Thoracic aorta (tissue), 2 donors: Measurements from ENCODE around the gene NAT9. TPM values are rescaled to one million over a fixed set of nuclear protein-coding genes. Genes with fewer than 3 reads are reported as not detected.

Experiments used
- ATAC-seq: fragments of 150-250 bp; one replicate; pipeline ENCODE4 v1.8.0; 2017; ENCODE audit warnings: low read depth; ENCODE audit not compliant: insufficient number of reproducible peaks, low FRiP score
- DNase-seq: peaks from one replicate; pipeline ENCODE4 v3.0.0-alpha.2; 2020; ENCODE audit warnings: low spot score
- H3K27ac ChIP-seq, 2 donors: fragments of 200-600 bp; sonication (generic); 1 replicate in 1 of 2; 2 replicates in 1 of 2; pipeline ENCODE4 v1.5.1; 2016; ENCODE audit warnings: mild to moderate bottlenecking in 2 of 2, moderate library complexity in 2 of 2
- H3K27me3 ChIP-seq: fragments of 200-600 bp; sonication (generic); replicated peaks from 2 replicates; pipeline ENCODE4 v1.6.0; 2016; ENCODE audit warnings: mild to moderate bottlenecking; ENCODE audit not compliant: insufficient read depth
- H3K36me3 ChIP-seq: fragments of 200-600 bp; sonication (generic); one replicate; pipeline ENCODE4 v1.5.1; 2016
- H3K4me1 ChIP-seq, 2 donors: fragments of 200-600 bp; sonication (generic); 1 replicate in 1 of 2; 2 replicates in 1 of 2; pipeline versions ENCODE4 v1.5.1 to v1.6.0; 2016; ENCODE audit warnings: low read depth in 2 of 2, mild to moderate bottlenecking in 1 of 2; ENCODE audit not compliant: control insufficient read depth in 1 of 2
- H3K4me3 ChIP-seq: fragments of 200-600 bp; sonication (generic); 2 replicates; pipeline ENCODE4 v1.5.1; 2016; ENCODE audit warnings: mild to moderate bottlenecking
- H3K9me3 ChIP-seq: fragments of 200-600 bp; sonication (generic); 2 replicates; pipeline ENCODE4 v1.5.1; 2016
- total RNA-seq, 2 donors: library from RNA; depleted of rRNA; stranded (reverse); fragments of >200 nt; gene quantifications; one replicate each; pipeline versions ENCODE4 v1.1.0 to v1.2.3, GENCODE V29; 2016
- TF ChIP-seq, protein P1 (sequence below): fragments of 200-600 bp; sonication (generic); IDR thresholded peaks from one replicate; pipeline ENCODE4 v1.5.1; 2019; ENCODE audit warnings: antibody characterized with exemption

The NAT9 gene
- total RNA-seq, 2 donors from 2014 or later: 37.1 to 39.4 TPM

DNA sequence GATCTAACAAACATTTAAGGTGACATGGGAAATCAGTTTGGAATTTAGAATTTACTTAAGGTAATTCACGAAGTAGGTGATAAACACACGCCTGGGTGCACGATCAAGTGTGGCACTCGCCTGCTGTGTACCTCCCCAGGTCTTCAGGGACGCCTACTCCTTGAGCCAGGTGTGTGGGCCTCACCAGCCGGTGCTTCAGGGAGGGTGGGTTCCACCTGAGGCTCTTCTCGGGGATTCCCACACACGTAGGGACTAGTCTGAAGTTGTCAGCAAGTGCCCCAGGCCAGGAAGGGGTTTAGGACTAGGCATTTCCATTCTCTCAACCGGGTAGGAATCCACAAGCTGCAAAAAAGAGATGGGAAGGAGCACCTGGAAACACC, 9.8 kb upstream of the NAT9 start:
- Histone ChIP-seq H3K4me3 (no peak overlapping the region), H3K36me3 (peaks cover 18% of the 10 kb centered on the region)
- no peak for ATAC-seq

DNA sequence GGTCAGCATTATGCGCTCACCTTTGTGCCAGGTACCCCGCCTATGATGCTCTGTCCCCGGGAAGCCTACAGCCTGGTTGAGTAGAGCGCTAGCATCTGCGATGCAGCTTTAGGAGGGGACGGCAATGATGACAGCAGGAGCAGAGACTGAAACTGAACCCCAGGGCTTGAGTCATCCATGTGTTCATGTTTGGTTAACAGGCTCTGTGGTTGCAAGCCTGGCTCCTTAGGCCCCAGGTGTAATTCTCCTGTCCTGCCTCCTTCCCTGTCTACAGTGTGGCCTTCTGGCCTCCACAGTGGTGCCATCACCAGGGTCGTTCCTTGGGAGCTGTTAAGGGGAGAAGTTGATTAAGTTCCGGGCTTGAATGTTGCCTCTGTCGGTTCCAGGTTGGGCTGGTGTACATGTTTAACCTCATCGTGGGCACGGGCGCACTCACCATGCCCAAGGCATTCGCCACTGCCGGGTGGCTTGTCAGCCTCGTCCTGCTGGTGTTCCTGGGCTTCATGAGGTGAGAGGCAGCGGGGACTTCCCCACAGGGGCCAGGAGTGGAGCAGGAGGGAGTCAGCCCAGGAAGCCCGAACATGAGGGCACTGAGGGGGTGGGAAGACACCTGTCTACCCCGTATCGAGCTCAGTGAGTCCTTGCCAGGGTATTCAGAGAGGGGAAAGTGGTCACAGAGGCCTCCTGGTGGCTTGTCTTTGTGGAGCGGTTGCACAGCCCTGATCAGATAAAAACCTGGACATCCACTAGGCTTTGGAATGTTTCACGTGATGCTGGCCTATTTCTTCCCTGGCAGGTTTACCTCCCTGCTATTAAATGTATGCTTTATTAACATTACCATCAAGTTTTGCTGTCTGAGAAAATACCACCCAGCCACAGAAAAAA, 9.2 kb upstream of the NAT9 start:
- no peaks in the 10 kb centered on the region for H3K4me1 ChIP-seq
- TF ChIP-seq, protein P1, sequence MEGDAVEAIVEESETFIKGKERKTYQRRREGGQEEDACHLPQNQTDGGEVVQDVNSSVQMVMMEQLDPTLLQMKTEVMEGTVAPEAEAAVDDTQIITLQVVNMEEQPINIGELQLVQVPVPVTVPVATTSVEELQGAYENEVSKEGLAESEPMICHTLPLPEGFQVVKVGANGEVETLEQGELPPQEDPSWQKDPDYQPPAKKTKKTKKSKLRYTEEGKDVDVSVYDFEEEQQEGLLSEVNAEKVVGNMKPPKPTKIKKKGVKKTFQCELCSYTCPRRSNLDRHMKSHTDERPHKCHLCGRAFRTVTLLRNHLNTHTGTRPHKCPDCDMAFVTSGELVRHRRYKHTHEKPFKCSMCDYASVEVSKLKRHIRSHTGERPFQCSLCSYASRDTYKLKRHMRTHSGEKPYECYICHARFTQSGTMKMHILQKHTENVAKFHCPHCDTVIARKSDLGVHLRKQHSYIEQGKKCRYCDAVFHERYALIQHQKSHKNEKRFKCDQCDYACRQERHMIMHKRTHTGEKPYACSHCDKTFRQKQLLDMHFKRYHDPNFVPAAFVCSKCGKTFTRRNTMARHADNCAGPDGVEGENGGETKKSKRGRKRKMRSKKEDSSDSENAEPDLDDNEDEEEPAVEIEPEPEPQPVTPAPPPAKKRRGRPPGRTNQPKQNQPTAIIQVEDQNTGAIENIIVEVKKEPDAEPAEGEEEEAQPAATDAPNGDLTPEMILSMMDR: no peak
- H3K27ac ChIP-seq: no peak overlapping the region
- no peak overlapping the region for H3K4me3 ChIP-seq
- H3K27me3 ChIP-seq: no peaks in the 10 kb centered on the region
- peaks cover 12% of the 10 kb centered on the region for H3K36me3 ChIP-seq
- no peaks in the 10 kb centered on the region for H3K9me3 ChIP-seq
- DNase-seq (no peak), ATAC-seq (no peak)

More for the DNA sequence above, 9.8 kb upstream of the NAT9 start:
- no peak for DNase-seq
- H3K27ac ChIP-seq: no peak overlapping the region
- TF ChIP-seq, protein P1: no peak
- no peaks in the 10 kb centered on the region for H3K9me3 ChIP-seq
- no peaks in the 10 kb centered on the region for H3K4me1 ChIP-seq
- H3K27me3 ChIP-seq: no peaks in the 10 kb centered on the region

DNA sequence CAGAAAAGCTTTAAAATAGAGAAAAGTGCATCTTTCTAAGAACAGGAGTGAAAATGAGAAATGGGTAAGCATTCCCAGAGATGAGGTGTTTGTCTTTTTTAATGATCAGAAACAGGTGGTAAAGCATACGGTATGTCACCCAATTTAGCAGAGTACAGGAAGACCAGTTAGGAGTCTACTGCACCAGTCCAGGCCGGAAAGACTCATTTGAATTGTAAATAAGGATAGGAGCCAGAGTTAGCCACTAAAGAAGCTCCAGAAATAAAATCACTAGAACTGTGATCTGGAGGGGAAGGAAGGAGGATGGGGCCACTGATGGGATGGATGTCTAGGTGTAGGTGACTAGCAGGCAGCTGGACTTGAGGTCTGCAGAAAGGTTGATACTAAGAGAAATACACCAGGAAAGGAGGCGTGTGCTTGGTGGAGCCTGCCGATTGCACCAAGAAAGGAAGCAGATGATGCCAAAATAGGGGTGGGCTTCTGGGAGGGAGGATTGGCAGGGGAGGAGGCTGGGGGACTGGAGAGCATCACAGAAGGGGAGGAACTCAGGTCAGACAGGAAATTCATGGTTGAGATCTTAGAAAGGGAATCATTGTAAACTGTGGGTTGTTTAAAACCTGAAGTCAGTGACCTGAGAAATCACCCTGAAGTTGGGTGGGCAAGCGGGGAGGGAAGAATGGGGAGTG, 8.1 kb upstream of the NAT9 start:
- H3K27me3 ChIP-seq: no peaks in the 10 kb centered on the region
- H3K4me3 ChIP-seq: no peak overlapping the region
- no peaks in the 10 kb centered on the region for H3K9me3 ChIP-seq
- H3K27ac ChIP-seq: no peak overlapping the region
- TF ChIP-seq, protein P1: no peak
- H3K4me1 ChIP-seq: no peaks in the 10 kb centered on the region
- DNase-seq: no peak
- ATAC-seq: no peak
- peaks cover 7% of the 10 kb centered on the region for H3K36me3 ChIP-seq

DNA sequence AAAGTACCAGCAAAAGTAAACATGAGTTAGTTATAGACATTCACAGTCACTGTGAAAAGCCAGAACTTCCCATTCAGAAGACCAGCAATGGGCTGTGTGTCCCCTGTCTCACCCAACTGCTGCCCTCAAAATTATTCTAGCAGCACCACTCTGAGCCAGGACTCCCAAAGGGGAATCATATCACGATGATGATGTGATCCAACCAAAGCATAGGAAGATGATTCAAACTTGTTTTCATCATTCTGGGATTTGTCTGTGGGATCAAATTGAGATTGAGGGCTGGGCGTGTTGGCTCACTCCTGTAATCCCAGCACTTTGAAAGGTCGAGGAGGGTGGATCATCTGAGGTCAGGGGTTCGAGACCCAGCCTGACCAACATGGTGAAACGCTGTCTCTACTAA, 6.4 kb upstream of the NAT9 start:
- H3K4me1 ChIP-seq: peaks cover 0 to 4% of the 10 kb centered on the region in 2 donors
- H3K9me3 ChIP-seq: no peaks in the 10 kb centered on the region
- DNase-seq: no peak
- H3K4me3 ChIP-seq: no peak overlapping the region
- no peak overlapping the region for H3K27ac ChIP-seq
- no peak for ATAC-seq
- H3K27me3 ChIP-seq: no peaks in the 10 kb centered on the region
- TF ChIP-seq, protein P1: no peak
- H3K36me3 ChIP-seq: peaks cover 7% of the 10 kb centered on the region

DNA sequence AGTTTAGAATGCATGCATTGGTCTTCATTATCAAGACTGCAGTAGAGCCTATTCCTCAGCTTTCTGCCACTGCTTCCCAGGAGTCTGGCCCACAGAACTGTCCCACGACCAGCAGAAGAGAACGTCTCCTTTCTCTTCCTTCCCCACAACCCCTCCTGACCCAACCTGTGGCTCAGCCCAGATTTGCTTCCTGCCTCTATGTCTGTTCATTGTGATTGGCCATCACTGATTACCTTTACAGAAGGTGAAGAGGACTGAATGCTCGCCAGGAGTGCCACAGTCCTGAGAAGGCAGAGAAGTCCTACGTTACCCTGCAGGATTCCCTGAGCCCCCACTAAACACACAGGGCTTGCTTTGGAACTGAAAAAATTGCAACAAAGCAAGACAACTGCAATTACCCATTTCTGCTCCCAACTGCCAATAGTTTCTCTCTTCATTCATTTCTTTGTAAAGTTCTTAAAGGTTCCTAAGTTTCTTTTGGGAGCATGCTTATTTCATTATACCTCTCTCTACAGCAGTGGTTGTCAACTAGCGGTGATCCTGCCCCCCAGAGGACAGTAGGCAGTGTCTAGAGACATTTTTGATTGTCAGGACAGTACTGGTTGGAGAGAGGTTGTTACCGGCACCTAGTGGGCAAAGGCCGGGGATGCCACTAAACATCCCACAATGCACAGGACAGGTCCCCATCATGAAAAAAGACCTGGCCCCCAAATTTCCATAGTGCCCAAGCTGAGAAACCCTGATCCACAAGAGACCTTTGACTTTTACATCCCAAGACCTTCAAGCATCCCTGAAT, 4.5 kb upstream of the NAT9 start:
- no peak for ATAC-seq
- no peak for DNase-seq
- Histone ChIP-seq H3K4me1 (peaks cover 9 to 14% of the 10 kb centered on the region in 2 donors), H3K9me3 (no peaks in the 10 kb centered on the region), H3K27ac (no peak overlapping the region), H3K36me3 (no peaks in the 10 kb centered on the region), H3K27me3 (no peaks in the 10 kb centered on the region), H3K4me3 (no peak overlapping the region)
- TF ChIP-seq, protein P1: no peak
